Uterus (tissue), 4 donors: ENCODE results near the gene SHOC2. TPM values are rescaled to one million over a fixed set of nuclear protein-coding genes. Genes with fewer than 3 reads are reported as not detected.
A peak's percentile ranks its signal among the peaks of the same experiment; 100 is the strongest.
"Not testable (repeated sequence)": the region's sequence is repeated elsewhere in the genome, so short reads cannot be mapped to it uniquely, and the experiment has no call there.

Experiments used
- DNase-seq, 2 donors: peaks; one replicate each; pipeline ENCODE4 v3.0.0-alpha.2; 2019 to 2020
- H3K27ac ChIP-seq, 2 donors: fragments of 200-600 bp; sonication (generic); 1 replicate in 1 of 2; 2 replicates in 1 of 2; pipeline ENCODE4 v1.5.1; 2016 to 2018
- H3K27me3 ChIP-seq, 2 donors: fragments of 200-600 bp; sonication (generic); one replicate each; pipeline ENCODE4 v1.5.1; 2018 to 2019; ENCODE audit warnings: control low read depth in 1 of 2
- H3K36me3 ChIP-seq, 2 donors: fragments of 200-600 bp; sonication (generic); one replicate each; pipeline ENCODE4 v1.5.1; 2019; ENCODE audit warnings: control low read depth in 1 of 2
- H3K4me1 ChIP-seq, 2 donors: fragments of 200-600 bp; sonication (generic); one replicate each; pipeline ENCODE4 v1.5.1; 2018 to 2019; ENCODE audit warnings: control low read depth in 1 of 2
- H3K4me3 ChIP-seq, 2 donors: fragments of 200-600 bp; sonication (generic); 1 replicate in 1 of 2; 2 replicates in 1 of 2; pipeline ENCODE4 v1.5.1; 2018 to 2019; ENCODE audit warnings: mild to moderate bottlenecking in 1 of 2
- H3K9me3 ChIP-seq, 2 donors: fragments of 200-600 bp; sonication (generic); one replicate each; pipeline ENCODE4 v1.5.1; 2019; ENCODE audit warnings: control low read depth in 1 of 2
- CTCF ChIP-seq, 4 experiments: fragments of 200-600 bp in 2 of 4; fragments of 450-650 bp in 2 of 4; sonication (generic) in 2 of 4; IDR thresholded peaks; one replicate each; pipeline ENCODE4 v1.5.1; 2016 to 2019; ENCODE audit warnings: antibody characterized with exemption in 4 of 4, mild to moderate bottlenecking in 2 of 4, moderate library complexity in 1 of 4
- POLR2A ChIP-seq, 2 donors: fragments of 450-650 bp; IDR thresholded peaks; one replicate each; pipeline ENCODE4 v1.6.1; 2016; ENCODE audit warnings: antibody characterized with exemption in 2 of 2, mild to moderate bottlenecking in 1 of 2, moderate library complexity in 1 of 2
- intact Hi-C: fragments of 100-400 bp; cut with DNase I; formaldehyde crosslinking; loops from one replicate; pipeline ENCODE4 v1.15.1; 2023; ENCODE audit warnings: low total_unique reads
- total RNA-seq, 4 donors: library from RNA; depleted of rRNA in 3 of 4; stranded (reverse); fragments of >200 nt in 3 of 4; gene quantifications; one replicate each; pipeline versions ENCODE4 v1.1.0 to v1.2.4, GENCODE V29; 2014 to 2023
- donor health status: DM: yes; HTN: yes; CAD: no.

The SHOC2 gene
- total RNA-seq, 4 donors from 2014 or later: 21.3 to 114 (median 92.5) TPM

- Histone ChIP-seq H3K27ac (no peak overlapping the region), H3K9me3 (no peaks in the 10 kb centered on the region), H3K4me3 (no peak overlapping the region), H3K27me3 (no peaks in the 10 kb centered on the region), H3K4me1 (peaks cover 0 to 4% of the 10 kb centered on the region in 2 donors), H3K36me3 (no peaks in the 10 kb centered on the region)
- no peak for DNase-seq
- TF ChIP-seq CTCF (IDR thresholded peaks at IDR 0.05) (no peak), POLR2A (IDR thresholded peaks at IDR 0.05) (no peak)
- intact Hi-C loops: no loop called here
Observed at GRCh38 chr10:110914431-110914830, 5.0 kb upstream of the SHOC2 start.

DNA sequence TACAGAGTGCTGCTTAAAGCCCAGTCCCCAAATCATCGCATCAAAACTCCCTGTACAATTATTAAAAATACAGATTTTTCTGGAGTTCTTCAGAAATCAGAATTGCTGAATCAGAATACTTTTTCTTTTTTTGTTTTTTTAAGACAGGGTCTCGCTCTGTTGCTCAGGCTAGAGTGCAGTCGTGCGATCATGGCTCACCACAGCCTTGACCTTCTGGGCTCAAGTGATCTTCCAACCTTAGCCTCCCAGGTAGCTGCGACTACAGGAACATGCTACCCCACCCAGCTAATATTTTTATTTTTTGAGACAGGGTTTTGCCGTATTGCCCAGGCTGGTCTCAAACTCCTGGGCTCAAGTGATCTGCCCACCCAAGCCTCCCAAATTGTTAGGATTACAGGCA, 4.4 kb upstream of the SHOC2 start:
- Histone ChIP-seq H3K27me3 (no peaks in the 10 kb centered on the region), H3K27ac (no peak overlapping the region), H3K4me1 (peaks cover 0 to 4% of the 10 kb centered on the region in 2 donors), H3K9me3 (no peaks in the 10 kb centered on the region), H3K36me3 (no peaks in the 10 kb centered on the region), H3K4me3 (no peak overlapping the region)
- intact Hi-C loops: no loop called here
- no peak for DNase-seq
- TF ChIP-seq POLR2A (IDR thresholded peaks at IDR 0.05) (no peak), CTCF (IDR thresholded peaks at IDR 0.05) (no peak)

- H3K9me3 ChIP-seq, H3K4me3 ChIP-seq, intact Hi-C loops, H3K36me3 ChIP-seq, H3K27me3 ChIP-seq, H3K27ac ChIP-seq, DNase-seq, H3K4me1 ChIP-seq: not testable (repeated sequence)
Observed at GRCh38 chr10:110915600-110915999, 3.8 kb upstream of the SHOC2 start.

DNA sequence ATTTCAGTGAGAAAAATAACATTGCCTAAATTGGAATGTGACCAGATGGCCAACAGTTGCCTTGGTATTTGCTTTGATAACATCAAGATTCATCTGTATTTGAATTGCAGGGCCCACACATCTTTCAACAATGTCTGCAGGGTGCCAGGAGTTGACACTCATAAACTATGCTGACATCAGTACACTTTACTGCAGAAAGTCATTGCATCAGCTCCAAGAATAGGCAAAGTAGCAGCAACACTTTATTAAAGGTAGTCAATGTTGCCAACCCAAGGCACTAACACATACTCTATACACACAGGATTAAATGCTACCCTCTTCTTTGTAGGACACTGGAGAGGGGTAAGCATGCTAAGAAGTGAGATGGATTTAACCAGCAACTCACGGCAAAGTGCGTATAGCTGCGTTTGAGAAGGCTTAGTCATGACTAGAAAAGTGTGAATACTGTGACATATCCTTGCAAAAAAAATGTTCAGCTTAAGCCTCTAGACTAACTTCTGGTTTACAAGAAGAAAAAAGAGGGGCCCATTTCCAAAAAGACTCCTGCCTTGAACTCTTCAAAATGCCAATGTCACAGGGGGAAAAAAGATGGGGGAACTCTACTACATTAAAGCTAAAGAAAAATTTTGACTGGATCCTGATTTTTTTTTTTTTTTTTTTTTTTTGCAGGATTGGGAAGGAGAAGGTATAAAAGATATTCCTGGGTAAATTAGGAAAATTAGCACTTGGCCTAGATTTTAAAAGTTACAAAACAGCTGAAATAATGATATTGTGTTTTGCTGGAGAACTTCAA, 2.7 kb upstream of the SHOC2 start:
- Histone ChIP-seq H3K4me1 (peaks cover 0 to 4% of the 10 kb centered on the region in 2 donors), H3K9me3 (no peaks in the 10 kb centered on the region), H3K36me3 (no peaks in the 10 kb centered on the region), H3K27me3 (no peaks in the 10 kb centered on the region), H3K4me3 (no peak overlapping the region), H3K27ac (no peak overlapping the region)
- intact Hi-C loops: no loop called here
- TF ChIP-seq POLR2A (IDR thresholded peaks at IDR 0.05) (no peak), CTCF (IDR thresholded peaks at IDR 0.05) (no peak)
- no peak for DNase-seq

GRCh38 chr10:110918269-110918642, 1.1 kb upstream of the SHOC2 start:
- intact Hi-C loops: no loop called here
- no peaks in the 10 kb centered on the region for H3K9me3 ChIP-seq
- TF ChIP-seq CTCF (IDR thresholded peaks at IDR 0.05) (peak in 1 of 4 experiments; percentile 26), POLR2A (IDR thresholded peaks at IDR 0.05) (no peak)
- H3K27me3 ChIP-seq: no peaks in the 10 kb centered on the region
- peak; percentile 96 for DNase-seq
- H3K4me3 ChIP-seq: peak overlapping the region; percentile 86 to 99
- no peaks in the 10 kb centered on the region for H3K36me3 ChIP-seq
- H3K27ac ChIP-seq: peak overlapping the region; percentile 100
- H3K4me1 ChIP-seq: peaks cover 0 to 11% of the 10 kb centered on the region in 2 donors
